ENCODE results near the gene KLHL6.

- TF ChIP-seq CTCF (IDR thresholded peaks at IDR 0.05) (no peak), MAX (CRISPR knock-in tag; IDR thresholded peaks at IDR 0.05) (no peak), SP1 (CRISPR knock-in tag; conservative IDR thresholded peaks at IDR 0.05) (no peak), NFE2L1 (CRISPR knock-in tag; IDR thresholded peaks at IDR 0.05) (no peak), PRDM15 (CRISPR knock-in tag; IDR thresholded peaks at IDR 0.05) (no peak)
These were observed 9.8 kb downstream of the KLHL6 start for GRCh38 chr3:183545708-183546107.
